NK-92 (cell line): ENCODE data around the gene CCDC138.

Experiments used
- DNase-seq: peaks from one replicate; lab custom pipeline; 2025; ENCODE audit not compliant: unreplicated experiment; lab: John Stamatoyannopoulos, UW

CCDC138 gene

GRCh38 chr2:108825254-108825653 lies 38.7 kb downstream of the CCDC138 start:
- DNase-seq, result no peak

DNA sequence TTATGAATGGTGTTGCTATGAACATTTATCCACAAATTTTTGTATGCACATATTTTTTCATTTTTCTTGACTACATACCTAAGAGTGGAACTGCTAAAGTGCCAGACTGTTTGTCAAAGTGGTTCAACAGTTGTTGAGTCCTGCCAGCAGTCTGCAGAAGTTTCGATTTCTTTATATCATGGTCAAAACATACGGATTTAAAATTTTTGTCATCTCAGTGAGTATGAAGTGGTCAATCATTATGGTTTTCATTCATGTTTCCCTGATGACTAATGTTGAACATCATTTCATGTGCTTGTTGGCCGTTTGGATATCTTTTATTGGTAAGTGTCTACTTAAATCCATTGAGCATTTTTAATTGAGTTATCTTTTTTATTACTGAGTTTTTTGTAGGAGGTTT lies 39.2 kb downstream of the CCDC138 start:
- DNase-seq, result no peak

- DNase-seq, result no peak
Measured at GRCh38 chr2:108829578-108830310, 43.2 kb downstream of the CCDC138 start.

DNA sequence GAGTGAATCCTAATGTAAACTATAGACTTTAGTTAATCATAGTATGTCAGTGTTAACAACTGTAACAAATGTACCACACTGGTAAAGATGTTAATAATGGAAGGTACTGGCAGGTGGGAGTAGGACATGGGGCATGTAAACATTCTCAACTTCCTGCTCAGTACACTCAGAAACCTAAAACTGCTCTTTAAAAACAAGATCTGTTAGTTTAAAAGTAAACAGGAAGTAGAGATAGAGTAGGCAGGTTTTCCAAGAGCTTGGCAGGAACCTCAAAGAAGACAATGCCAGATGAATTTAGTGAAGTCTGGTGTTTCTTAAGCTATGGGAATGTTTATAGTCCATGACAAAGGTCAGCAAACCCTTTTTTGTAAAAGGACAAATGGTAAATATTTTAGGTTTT lies 46.6 kb downstream of the CCDC138 start:
- DNase-seq, result no peak

DNA sequence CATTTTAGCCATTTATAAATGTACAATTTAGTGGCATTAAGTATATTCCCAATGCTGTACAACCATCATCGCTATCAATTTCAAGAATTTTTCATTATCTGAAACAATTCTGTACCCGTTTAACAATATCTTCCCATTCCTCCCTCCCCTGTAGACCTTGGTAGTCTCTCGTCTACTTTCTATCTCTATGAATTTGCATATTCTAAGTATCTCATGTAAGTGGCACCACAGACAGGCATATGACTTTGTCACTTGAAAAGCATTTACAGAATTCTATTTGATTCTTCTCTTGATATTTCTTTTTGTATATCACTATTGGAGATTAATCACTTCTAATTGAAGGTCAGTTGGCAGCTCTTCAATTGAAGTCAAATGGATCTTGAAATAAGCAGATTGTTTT lies 48.0 kb downstream of the CCDC138 start:
- DNase-seq, result no peak

DNA sequence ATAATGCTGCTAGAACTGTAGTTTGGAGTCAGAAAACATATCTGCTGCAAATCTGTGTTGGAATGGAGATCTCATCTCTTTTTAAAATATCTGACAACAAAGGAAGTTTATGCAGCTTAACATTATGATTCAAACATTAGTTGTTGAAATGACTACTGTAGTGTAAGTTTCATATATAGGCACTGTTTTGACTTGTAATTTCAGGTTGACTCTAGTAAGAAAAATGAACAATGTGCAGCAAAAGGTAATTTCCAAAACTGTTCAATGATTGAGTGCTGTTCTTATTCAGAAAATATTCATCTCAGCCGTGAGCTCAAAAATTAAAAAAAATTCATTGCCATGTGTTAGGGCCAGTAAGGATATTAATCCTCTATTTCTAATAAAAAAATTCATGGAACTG lies 48.5 kb downstream of the CCDC138 start:
- DNase-seq, result no peak

DNA sequence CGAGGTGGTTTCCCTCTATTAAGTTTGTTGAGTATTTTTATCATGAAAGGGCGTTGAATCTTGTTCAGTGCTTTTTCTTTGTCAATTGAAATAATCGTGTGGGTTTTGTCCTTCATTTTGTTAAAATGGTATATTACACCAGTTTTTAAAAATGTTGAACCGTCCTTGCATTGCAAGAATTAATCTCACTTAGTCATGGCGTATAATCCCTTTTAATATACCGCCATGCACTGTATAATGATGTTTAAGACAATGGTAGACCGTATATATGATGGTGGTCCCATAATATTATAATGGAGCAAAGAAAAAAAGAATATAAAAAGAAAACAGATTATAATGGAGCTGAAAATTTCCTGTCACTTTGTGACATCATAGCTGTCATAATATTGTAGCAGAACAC lies 50.6 kb downstream of the CCDC138 start:
- no peak for DNase-seq

GRCh38 chr2:108841506-108841905 lies 54.9 kb downstream of the CCDC138 start:
- DNase-seq, result no peak

GRCh38 chr2:108845923-108846322 lies 59.4 kb downstream of the CCDC138 start:
- no peak for DNase-seq

DNA sequence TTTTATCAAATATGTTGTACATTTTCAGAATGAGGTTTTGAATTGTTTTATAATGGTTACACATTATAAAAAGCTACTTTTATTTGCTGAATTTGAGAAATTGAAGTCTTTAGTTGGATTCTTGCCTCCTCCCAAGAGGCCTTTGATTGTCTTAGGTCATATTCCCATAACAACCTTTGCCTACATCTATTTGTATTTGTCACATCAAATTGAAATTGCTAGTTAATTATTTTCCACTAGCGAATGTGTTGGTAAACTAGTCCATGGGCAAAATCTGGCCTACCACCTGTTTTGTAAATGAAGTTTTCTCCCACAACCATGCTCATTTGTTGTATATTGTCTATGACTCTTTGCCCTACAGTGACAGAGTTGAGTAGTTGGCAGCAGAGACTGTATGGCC lies 60.4 kb downstream of the CCDC138 start:
- no peak for DNase-seq

GRCh38 chr2:108852375-108852774 lies 65.8 kb downstream of the CCDC138 start:
- DNase-seq, result no peak

DNA sequence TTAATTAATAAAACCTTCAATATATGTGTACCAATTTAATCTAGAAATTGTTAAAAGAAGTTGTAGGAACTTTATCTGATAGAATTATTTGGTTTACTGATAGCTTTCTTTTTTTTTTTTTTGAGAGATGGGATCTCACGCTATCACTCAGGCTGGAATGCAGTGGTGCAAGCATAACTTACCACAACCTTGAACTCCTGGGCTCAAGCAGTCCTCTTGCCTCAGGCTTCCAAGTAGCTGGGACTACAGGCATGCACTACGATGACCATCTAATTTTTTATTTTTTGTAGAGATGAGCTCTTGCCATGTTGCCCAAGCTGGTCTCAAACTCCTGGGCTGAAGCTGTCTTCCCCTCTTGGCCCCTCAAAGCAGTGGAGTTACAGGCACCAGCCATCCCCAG lies 66.8 kb downstream of the CCDC138 start:
- no peak for DNase-seq

DNA sequence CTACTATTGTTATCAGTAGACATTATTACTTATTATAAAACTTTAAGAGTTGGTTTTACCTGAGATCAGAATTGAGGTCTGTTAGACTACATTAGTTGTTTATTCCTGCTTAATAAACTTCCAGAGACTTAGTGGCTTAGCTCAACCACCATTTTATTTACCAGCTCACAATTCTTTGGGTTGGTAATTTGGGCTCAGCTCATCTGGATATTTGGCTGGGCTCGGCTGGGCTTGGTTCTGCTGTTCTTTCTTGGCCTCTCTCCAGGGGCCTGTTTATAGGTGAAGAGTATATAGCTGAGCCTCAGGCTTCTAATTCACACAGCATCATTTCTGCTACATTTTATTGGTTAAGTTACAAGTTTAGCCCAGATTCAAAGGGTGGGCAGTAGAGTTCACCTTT lies 67.9 kb downstream of the CCDC138 start:
- no peak for DNase-seq

DNA sequence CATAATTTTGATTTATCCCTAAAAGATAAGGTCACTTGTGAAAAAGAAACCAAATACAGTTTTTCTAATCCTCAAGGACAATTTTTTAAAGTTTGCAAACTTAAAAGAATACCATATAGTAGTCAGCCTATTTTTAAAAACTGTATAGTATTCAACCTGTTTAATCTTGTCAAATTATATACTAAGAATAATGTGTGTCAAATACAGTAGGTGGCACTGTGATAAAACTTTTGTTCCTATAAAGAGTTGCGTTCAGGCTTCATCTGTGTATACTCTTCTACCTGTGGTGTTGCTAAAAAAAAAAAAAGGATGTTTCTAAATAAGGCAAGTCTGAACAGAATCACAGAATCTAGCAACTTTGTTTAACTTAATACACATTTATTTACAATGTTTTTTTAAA lies 68.6 kb downstream of the CCDC138 start:
- no peak for DNase-seq

GRCh38 chr2:108858894-108859293 lies 72.3 kb downstream of the CCDC138 start:
- DNase-seq, result no peak

DNA sequence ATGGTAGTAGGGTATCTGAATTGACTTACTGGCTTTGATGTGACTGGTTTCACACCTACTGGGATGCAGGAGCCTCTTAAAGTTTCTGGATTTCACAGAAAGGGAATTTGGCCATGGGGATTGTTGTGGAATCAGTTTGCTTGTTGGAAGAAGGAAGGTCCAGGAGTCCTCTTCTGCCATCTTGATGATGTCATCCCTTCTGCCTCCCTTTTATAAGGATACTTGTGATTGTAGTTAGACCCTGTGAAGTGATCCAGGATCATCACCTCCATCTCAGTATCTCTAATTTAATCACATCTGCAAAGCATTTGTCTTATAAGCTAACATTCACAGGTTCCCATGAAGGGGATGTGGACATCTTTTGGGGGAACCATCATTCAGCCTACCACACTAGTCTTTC lies 79.5 kb downstream of the CCDC138 start:
- DNase-seq, result no peak

DNA sequence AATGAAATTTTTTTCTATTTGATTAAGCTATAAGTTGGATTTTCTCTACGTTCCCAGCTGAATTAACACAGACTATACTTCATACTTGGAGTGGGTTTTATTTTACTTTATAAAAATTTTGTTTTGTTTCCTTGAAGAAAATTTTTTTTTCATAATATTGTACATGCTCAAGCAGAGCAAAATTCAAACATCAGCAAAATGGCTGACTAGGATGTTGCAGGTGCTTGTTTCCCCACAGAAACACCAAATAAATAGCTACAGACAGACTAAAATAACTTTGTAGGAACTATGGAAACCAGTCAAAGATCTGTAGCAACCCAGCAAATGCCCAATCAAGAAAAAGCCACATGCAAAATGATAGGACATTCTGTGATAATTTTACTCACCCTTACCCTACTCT lies 82.3 kb downstream of the CCDC138 start:
- no peak for DNase-seq

DNA sequence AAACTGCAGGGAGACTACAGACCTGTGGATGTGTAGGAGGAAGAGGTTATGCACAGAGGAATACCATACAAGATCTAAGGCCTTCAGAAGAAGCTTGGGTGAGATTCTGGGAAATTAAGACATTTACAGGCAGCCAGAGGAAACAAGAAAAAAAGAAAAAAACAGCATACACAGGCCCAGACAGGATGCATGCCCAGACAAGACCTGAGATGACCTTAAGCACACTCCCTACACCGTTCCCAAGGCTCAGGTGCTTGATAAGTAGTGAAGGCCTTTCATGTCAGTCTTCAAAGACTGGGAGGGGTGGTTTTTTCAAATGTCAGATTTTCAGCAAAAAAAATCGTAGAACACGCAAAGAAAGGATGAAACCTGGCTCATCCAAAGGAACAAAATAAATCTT lies 83.0 kb downstream of the CCDC138 start:
- no peak for DNase-seq

DNA sequence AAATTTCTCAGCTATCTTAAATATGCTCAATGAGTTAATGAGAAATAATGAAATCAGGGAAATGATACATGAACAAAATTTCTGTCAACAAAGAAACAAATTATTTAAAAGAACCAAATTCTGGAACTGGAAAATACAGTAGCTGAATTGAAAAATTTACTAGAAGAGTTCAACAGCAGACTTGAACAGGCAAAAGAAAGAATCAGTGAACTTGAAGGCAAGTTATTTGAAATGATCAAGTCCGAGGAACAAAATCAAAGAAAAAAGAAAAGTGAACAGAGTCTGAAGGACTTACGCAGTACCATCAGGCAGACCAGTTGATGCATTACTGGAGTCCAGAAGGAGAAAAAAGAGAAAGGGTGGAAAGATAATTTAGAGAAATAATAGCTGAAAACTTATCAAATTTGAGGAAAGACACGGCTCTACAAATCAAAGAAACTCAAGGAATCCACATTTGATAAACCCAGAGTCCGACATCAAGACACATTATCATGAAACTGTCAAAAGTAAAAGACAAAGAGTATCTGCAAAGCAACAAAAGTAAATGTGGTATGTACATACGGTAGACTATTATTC lies 83.6 kb downstream of the CCDC138 start:
- DNase-seq, result no peak

DNA sequence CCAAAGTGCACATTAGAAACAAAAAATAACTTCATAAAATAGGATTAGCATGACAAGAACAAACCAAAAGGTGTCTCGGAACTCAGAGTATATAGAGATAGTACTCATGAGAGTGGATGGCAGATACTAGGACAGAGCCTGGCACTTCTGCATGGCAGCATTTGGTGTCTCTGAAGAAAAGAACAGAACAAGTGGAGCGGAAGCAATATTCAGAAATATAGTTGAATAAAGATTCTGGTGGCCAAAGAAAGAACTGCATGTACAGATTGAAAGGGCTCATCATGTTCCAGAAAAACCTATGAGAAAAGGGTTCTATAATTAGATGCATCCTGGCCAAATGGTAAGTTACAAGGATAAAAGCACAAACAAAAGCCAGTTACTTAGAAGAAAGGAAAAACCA lies 90.9 kb downstream of the CCDC138 start:
- no peak for DNase-seq

- no peak for DNase-seq
Measured at GRCh38 chr2:108878276-108878675, 91.7 kb downstream of the CCDC138 start.

DNA sequence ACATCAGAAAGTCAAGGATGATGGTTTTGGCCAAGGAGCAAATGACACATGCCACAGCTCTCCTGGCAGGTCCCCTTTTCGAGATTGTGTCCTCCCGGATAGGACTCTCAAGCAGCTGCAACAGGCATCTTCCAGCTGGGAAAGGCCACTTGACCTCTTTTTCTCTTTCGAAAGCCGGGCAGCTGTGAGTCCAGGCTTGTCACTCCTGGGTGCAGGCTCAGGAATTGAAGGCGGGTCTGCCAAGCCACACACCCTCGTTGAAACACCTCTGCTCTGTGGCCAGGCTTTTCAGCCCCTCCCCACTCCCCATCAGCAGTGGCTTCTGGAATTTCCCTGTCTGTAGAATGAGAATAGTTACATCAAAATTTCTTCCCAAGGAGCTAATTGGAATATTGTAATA lies 98.0 kb downstream of the CCDC138 start:
- no peak for DNase-seq

- no peak for DNase-seq
Measured at GRCh38 chr2:108889907-108890306, 103.3 kb downstream of the CCDC138 start.
